HCT116 (cell line): ENCODE data around the gene FAM110D. TPM values are rescaled to one million over a fixed set of nuclear protein-coding genes. Genes with fewer than 3 reads are reported as not detected.

Experiments
- ATAC-seq: fragments of 200-7000 bp; cut with Tn5 transposase; 2 replicates; pipeline ENCODE4 v1.9.1; 2020; ENCODE audit warnings: mild to moderate bottlenecking, moderate library complexity
- BruUV-seq: library from RNA; stranded (reverse); fragments of 400-500 nt; replicated peaks from 2 replicates; lab custom pipeline; 2021; lab: Mats Ljungman, UMichigan
- CTCF ChIA-PET: fragments of 300-600 bp; sonication (Branson Sonifier 250); formaldehyde crosslinking; loops from one replicate; lab custom pipeline; 2021; ENCODE audit warnings: antibody characterized with exemption; lab: Charles Lee
- POLR2A ChIA-PET: fragments of 300-600, 350-600 bp; sonication (Branson Sonifier 250); formaldehyde crosslinking; loops from one replicate; lab custom pipeline; 2021; ENCODE audit warnings: antibody characterized with exemption; lab: Charles Lee
- RAD21 ChIA-PET, 2 experiments: fragments of 300-600 bp; sonication (Branson Sonifier 250); formaldehyde crosslinking; loops; one replicate each; lab custom pipeline; 2023; ENCODE audit warnings: low total read pairs in 2 of 2; ENCODE audit not compliant: uncharacterized antibody in 2 of 2, unreplicated experiment in 2 of 2, low non-redundant PET in 1 of 2; lab: Charles Lee
- DNase-seq: peaks from one replicate; pipeline ENCODE4 v3.0.0-alpha.2; 2010; ENCODE audit warnings: low read depth, low spot score
- H2AFZ ChIP-seq: fragments of 200-600 bp; shearing (Covaris generic), sonication (generic); 2 replicates; pipeline ENCODE4 v1.6.1; 2017; ENCODE audit warnings: low read depth, mixed run types, mixed read lengths, antibody characterized with exemption, low read length; ENCODE audit not compliant: poor library complexity, severe bottlenecking
- H3K27ac ChIP-seq: 2 replicates; pipeline ENCODE4 v1.5.1; 2012; ENCODE audit warnings: low read depth, low read length
- H3K27me3 ChIP-seq: fragments of 200-600 bp; sonication (generic); 2 replicates; pipeline ENCODE4 v1.6.1; 2016; ENCODE audit warnings: mixed run types, low read length, mixed read lengths; ENCODE audit not compliant: insufficient read depth
- H3K36me3 ChIP-seq, 2 experiments: fragments of 200-500 bp in 1 of 2; fragments of 200-600 bp in 1 of 2; sonication (Bioruptor generic) in 1 of 2; sonication (generic) in 1 of 2; 2 replicates each; pipeline versions ENCODE4 v1.5.1 to v1.6.1; 2014 to 2016; ENCODE audit warnings: low read length in 2 of 2, inconsistent platforms in 1 of 2, mixed read lengths in 1 of 2, mixed run types in 1 of 2; ENCODE audit not compliant: insufficient read depth in 2 of 2, control insufficient read depth in 1 of 2
- H3K4me1 ChIP-seq, 2 experiments: fragments of 200-600 bp in 1 of 2; sonication (generic) in 1 of 2; 2 replicates each; pipeline versions ENCODE4 v1.5.1 to v1.6.1; 2012 to 2017; ENCODE audit warnings: low read length in 2 of 2, inconsistent platforms in 1 of 2, mild to moderate bottlenecking in 1 of 2, mixed read lengths in 1 of 2, mixed run types in 1 of 2, moderate library complexity in 1 of 2; ENCODE audit not compliant: insufficient read depth in 2 of 2, control insufficient read depth in 1 of 2
- H3K4me2 ChIP-seq: fragments of 200-600 bp; sonication (generic); 2 replicates; pipeline ENCODE4 v1.6.1; 2017; ENCODE audit warnings: mixed run types, low read length, mixed read lengths
- H3K4me3 ChIP-seq, 2 experiments: fragments of 200-600 bp in 1 of 2; sonication (generic) in 1 of 2; replicated peaks in 1 of 2; 2 replicates each; pipeline ENCODE4 v1.5.1; 2011 to 2016; ENCODE audit warnings: low read length in 2 of 2, control low read depth in 1 of 2, low read depth in 1 of 2, mild to moderate bottlenecking in 1 of 2, mixed read lengths in 1 of 2, mixed run types in 1 of 2
- H3K79me2 ChIP-seq: fragments of 200-600 bp; sonication (generic); 2 replicates; pipeline ENCODE4 v1.6.1; 2017; ENCODE audit warnings: mild to moderate bottlenecking, mixed run types, low read length, moderate library complexity, mixed read lengths; ENCODE audit not compliant: insufficient read depth
- H3K9ac ChIP-seq: fragments of 200-600 bp; sonication (generic); 2 replicates; pipeline ENCODE4 v1.6.1; 2016; ENCODE audit warnings: low read length, mixed read lengths
- H3K9me2 ChIP-seq: fragments of 200-600 bp; sonication (generic), shearing (Covaris generic); 2 replicates; pipeline ENCODE4 v1.6.1; 2017; ENCODE audit warnings: mixed run types, mild to moderate bottlenecking, moderate library complexity; ENCODE audit not compliant: insufficient read depth
- H3K9me3 ChIP-seq, 2 experiments: fragments of 200-500 bp in 1 of 2; fragments of 200-600 bp in 1 of 2; sonication (Bioruptor generic) in 1 of 2; sonication (generic) in 1 of 2; 2 replicates each; pipeline ENCODE4 v1.6.1; 2014 to 2017; ENCODE audit warnings: low read length in 2 of 2, mixed read lengths in 2 of 2, inconsistent platforms in 1 of 2, low read depth in 1 of 2, mild to moderate bottlenecking in 1 of 2, mixed run types in 1 of 2, moderate library complexity in 1 of 2; ENCODE audit not compliant: control insufficient read depth in 1 of 2, insufficient read depth in 1 of 2
- H4K20me1 ChIP-seq: fragments of 200-600 bp; sonication (generic), shearing (Covaris generic); 2 replicates; pipeline ENCODE4 v1.6.1; 2017; ENCODE audit warnings: mixed run types, mild to moderate bottlenecking, moderate library complexity; ENCODE audit not compliant: insufficient read depth
- CEBPB ChIP-seq: IDR thresholded peaks from 2 replicates; pipeline ENCODE4 v1.6.1; 2012; ENCODE audit warnings: low read depth
- JUND ChIP-seq: IDR thresholded peaks from 2 replicates; pipeline ENCODE4 v1.6.1; 2012
- RAD21 ChIP-seq: IDR thresholded peaks from 2 replicates; pipeline ENCODE4 v1.6.1; 2012; ENCODE audit warnings: low read depth, mild to moderate bottlenecking
- SRF ChIP-seq: IDR thresholded peaks from 2 replicates; pipeline ENCODE4 v1.6.1; 2012; ENCODE audit warnings: low read depth
- ZFX ChIP-seq: fragments of 450-650 bp; IDR thresholded peaks from 2 replicates; pipeline ENCODE4 v1.6.1; 2017
- intact Hi-C: fragments of 100-400 bp; cut with micrococcal nuclease; formaldehyde crosslinking; loops from 2 replicates; pipeline ENCODE4 v1.10.0; 2022
- total RNA-seq: library from RNA; stranded (reverse); gene quantifications from one replicate; pipeline ENCODE4 v1.2.1, GENCODE V29; 2021; ENCODE audit not compliant: unreplicated experiment
- TF ChIP-seq, protein P1 (sequence below), 3 experiments: fragments of 200-600 bp in 1 of 3; sonication (generic) in 1 of 3; IDR thresholded peaks in 2 of 3; conservative IDR thresholded peaks in 1 of 3; 2 replicates each; pipeline ENCODE4 v1.5.1; 2012 to 2017; ENCODE audit warnings: low read depth in 2 of 3, low read length in 2 of 3, antibody characterized with exemption in 1 of 3, borderline replicate concordance in 1 of 3, control low read depth in 1 of 3, mild to moderate bottlenecking in 1 of 3, mixed read lengths in 1 of 3, mixed run types in 1 of 3, moderate library complexity in 1 of 3; ENCODE audit not compliant: insufficient read depth in 1 of 3
- TF ChIP-seq, protein P2 (sequence below): IDR thresholded peaks from 2 replicates; pipeline ENCODE4 v1.6.1; 2012

Gene FAM110D
- total RNA-seq, 1 experiment from 2014 or later: 0.34 TPM

DNA sequence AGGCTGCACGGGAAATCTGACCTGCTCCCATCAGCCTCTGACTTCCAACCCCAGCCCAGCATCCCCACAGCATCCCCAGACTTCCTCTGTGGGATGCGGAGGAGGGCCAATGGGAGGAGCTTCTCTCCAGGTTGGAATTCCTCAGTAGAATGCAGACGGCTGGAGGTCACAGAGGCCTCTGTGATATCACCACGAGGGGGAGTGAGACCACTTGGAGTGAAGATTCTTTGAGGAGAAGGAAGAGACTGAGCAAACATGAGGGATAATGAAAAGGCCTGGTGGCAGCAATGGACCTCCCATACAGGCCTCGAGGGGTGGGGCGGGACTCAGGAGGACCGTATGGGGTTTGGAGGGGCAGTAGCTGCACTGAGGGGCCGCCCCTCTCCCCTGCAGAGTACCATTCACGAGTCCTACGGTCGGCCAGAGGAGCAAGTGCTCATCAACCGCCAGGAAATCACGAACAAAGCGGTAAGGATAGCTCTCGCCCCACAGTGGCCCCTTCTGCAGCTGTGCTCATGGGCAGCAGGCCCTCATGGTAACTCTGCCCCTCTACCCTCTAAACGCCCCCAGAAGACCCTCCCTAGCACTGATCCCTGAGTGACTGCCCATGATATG, 31.6 kb downstream of the FAM110D start, which contains the start of gene CATSPER4:
Gene CATSPER4 (plus strand): TSS at position 230 of the 615 bp plus-strand sequence. CDS start 26 bp downstream, at position 256.
- H3K4me3 ChIP-seq: no peak within 1 kb of the TSS
- H3K27me3 ChIP-seq: no peaks in the 10 kb centered on the region
- ChIA-PET POLR2A (no interaction called here), CTCF (interaction anchor here (2.6 kb wide), 2 partner anchors 13 to 43 kb away, joined by 13 to 16 read pairs; partner anchors contain the start of genes CEP85 and CNKSR1), RAD21 (interaction anchor here in 1 of 2 experiments (0.6 kb wide), 1 partner anchor 156 kb away, joined by 4 read pairs; no protein-coding TSS in a partner anchor)
- no peaks in the 10 kb centered on the region for H3K9me2 ChIP-seq
- H3K4me1 ChIP-seq: no peaks in the 10 kb centered on the region
- no peaks in the 10 kb centered on the region for H3K9me3 ChIP-seq
- no peak within 1 kb of the TSS for H3K27ac ChIP-seq
- TF ChIP-seq RAD21 (peak; percentile 46), SRF (no peak), CEBPB (no peak)
- TF ChIP-seq, protein P1, sequence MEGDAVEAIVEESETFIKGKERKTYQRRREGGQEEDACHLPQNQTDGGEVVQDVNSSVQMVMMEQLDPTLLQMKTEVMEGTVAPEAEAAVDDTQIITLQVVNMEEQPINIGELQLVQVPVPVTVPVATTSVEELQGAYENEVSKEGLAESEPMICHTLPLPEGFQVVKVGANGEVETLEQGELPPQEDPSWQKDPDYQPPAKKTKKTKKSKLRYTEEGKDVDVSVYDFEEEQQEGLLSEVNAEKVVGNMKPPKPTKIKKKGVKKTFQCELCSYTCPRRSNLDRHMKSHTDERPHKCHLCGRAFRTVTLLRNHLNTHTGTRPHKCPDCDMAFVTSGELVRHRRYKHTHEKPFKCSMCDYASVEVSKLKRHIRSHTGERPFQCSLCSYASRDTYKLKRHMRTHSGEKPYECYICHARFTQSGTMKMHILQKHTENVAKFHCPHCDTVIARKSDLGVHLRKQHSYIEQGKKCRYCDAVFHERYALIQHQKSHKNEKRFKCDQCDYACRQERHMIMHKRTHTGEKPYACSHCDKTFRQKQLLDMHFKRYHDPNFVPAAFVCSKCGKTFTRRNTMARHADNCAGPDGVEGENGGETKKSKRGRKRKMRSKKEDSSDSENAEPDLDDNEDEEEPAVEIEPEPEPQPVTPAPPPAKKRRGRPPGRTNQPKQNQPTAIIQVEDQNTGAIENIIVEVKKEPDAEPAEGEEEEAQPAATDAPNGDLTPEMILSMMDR (IDR thresholded peaks at IDR 0.05 in 2 of 3, conservative IDR thresholded peaks at IDR 0.05 in 1 of 3; ENCODE audit: borderline replicate concordance in 1 of 3, insufficient read depth in 1 of 3, low read depth in 2 of 3, low read length in 2 of 3): peak; percentile 21 to 32 (median 25); a peak in 4 of 6 replicates
- H4K20me1 ChIP-seq: no peaks in the 10 kb centered on the region
- H3K9ac ChIP-seq: no peak within 1 kb of the TSS
- no TSS peak for BruUV-seq
- H3K79me2 ChIP-seq: no peaks in the 10 kb centered on the region
- no peak within 1 kb of the TSS for H2AFZ ChIP-seq
- ATAC-seq: peak; percentile 82
- H3K4me2 ChIP-seq: no peak within 1 kb of the TSS
- intact Hi-C loops: no loop called here
- H3K36me3 ChIP-seq: no peaks in the 10 kb centered on the region; a peak in 1 of 4 replicates
- DNase-seq: no peak

DNA sequence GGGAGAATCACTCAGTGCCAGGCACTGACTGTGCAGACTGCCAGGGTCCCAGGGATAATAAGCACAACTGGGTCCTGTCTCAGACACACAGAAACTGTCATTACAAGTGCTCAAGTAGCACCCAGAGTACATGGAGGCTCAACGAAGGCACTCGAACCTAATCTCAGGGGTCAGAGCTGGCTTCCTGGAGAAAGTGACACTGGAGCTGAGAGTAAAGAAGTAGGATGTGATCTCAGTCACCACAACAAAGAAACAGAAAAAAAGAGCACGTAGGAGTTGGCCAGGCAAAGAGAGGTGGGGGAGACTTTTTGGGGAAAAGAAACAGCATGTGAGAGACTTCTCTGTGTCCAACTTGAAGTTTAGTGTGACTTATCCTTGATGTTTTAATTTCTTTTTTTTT, 32.9 kb downstream of the FAM110D start:
- Histone ChIP-seq H3K9ac (no peak overlapping the region), H3K4me2 (no peak overlapping the region), H3K27me3 (no peaks in the 10 kb centered on the region), H3K4me3 (no peak overlapping the region)
- no TSS peak for BruUV-seq
- POLR2A ChIA-PET: no interaction called here
- intact Hi-C loops: no loop called here
- no peak for TF ChIP-seq JUND
- no peak for TF ChIP-seq ZFX
- no peak for TF ChIP-seq RAD21
- TF ChIP-seq, protein P2, sequence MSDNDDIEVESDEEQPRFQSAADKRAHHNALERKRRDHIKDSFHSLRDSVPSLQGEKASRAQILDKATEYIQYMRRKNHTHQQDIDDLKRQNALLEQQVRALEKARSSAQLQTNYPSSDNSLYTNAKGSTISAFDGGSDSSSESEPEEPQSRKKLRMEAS: no peak
- TF ChIP-seq, all 23 proteins: peak for 0
- H3K79me2 ChIP-seq: no peaks in the 10 kb centered on the region
- RAD21 ChIA-PET: no interaction called here
- no peaks in the 10 kb centered on the region for H3K9me3 ChIP-seq
- H2AFZ ChIP-seq: no peak overlapping the region
- no peaks in the 10 kb centered on the region for H3K4me1 ChIP-seq
- no peaks in the 10 kb centered on the region for H3K9me2 ChIP-seq
- DNase-seq: no peak
- CTCF ChIA-PET: no interaction called here
- H4K20me1 ChIP-seq: no peaks in the 10 kb centered on the region
- ATAC-seq: no peak
- no peak overlapping the region for H3K27ac ChIP-seq
- H3K36me3 ChIP-seq: no peaks in the 10 kb centered on the region; a peak in 1 of 4 replicates
